Erythroblast (primary cell): ENCODE data around the gene MEF2C.
A peak's percentile ranks its signal among the peaks of the same experiment; 100 is the strongest.

Experiments used
- DNase-seq, 2 experiments: peaks; one replicate each; lab custom pipeline; 2025; lab: John Stamatoyannopoulos, UW
- GATA1 ChIP-seq: IDR thresholded peaks from 2 replicates; pipeline ENCODE4 v1.6.1; 2011; ENCODE audit warnings: low read depth, mild to moderate bottlenecking, control low read depth, low read length, moderate library complexity
- POLR2A ChIP-seq: IDR thresholded peaks from 2 replicates; pipeline ENCODE4 v1.6.1; 2011; ENCODE audit warnings: mild to moderate bottlenecking, low read length

MEF2C gene

GRCh38 chr5:88690409-88691229 is 192.4 kb downstream of the MEF2C start:
- peak; percentile 70 to 75 for DNase-seq
- no peak for TF ChIP-seq POLR2A
- no peak for TF ChIP-seq GATA1

GRCh38 chr5:88689668-88690408 is 193.1 kb downstream of the MEF2C start:
- no peak for DNase-seq
- TF ChIP-seq GATA1 = no peak
- TF ChIP-seq POLR2A = no peak

DNA sequence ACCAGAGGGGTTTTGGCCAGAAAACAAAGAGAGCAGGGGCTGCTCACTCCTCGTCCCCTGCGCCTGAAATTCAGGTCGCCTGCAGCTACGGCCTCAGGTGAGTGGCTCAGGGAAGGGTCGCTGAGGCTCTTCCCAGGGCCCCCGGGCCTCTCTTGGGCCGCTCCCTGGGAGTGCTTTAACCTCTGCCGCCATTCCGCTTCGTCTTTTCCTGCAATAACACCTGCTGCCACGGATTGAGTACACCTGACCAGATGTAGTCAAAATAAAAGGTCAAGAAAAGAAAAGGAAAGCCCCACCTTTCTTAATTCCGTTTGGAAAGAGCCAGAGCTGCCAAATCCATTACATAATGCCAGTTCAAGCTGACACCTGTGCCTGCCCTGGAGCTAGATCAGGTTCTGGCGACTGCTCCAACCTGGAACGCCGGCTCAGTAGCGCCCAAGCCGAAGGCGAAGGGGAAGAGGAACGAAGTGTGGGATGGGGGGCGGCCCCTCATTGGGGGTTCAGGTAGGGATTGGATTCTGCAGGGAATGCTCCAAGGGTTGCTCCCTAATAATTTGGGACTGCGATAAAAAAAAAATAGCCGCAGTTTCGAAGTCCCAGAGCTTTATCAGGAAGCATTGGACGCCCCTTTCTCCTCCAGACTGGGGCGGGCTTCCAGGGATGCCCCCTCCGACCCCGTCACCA is 193.9 kb downstream of the MEF2C start:
- DNase-seq = no peak
- TF ChIP-seq GATA1 = no peak
- TF ChIP-seq POLR2A = no peak

- no peak for DNase-seq
- TF ChIP-seq POLR2A (no peak), GATA1 (no peak)
Observed at GRCh38 chr5:88688156-88688983, 194.6 kb downstream of the MEF2C start.

GRCh38 chr5:88687373-88687911 is 195.5 kb downstream of the MEF2C start:
- TF ChIP-seq GATA1 (no peak), POLR2A (no peak)
- DNase-seq = no peak

- TF ChIP-seq GATA1 (no peak), POLR2A (no peak)
- no peak for DNase-seq
Observed at GRCh38 chr5:88686726-88687125, 196.3 kb downstream of the MEF2C start.

GRCh38 chr5:88685591-88686541 is 197.1 kb downstream of the MEF2C start:
- TF ChIP-seq POLR2A (no peak), GATA1 (no peak)
- DNase-seq = no peak

- DNase-seq = peak; percentile 25 to 40
Observed at GRCh38 chr5:88683506-88684135, 199.4 kb downstream of the MEF2C start.

GRCh38 chr5:88682881-88683361 is 200.1 kb downstream of the MEF2C start:
- TF ChIP-seq GATA1 = no peak
- TF ChIP-seq POLR2A = no peak
- DNase-seq = no peak

More at GRCh38 chr5:88683506-88684135, 199.4 kb downstream of the MEF2C start:
- TF ChIP-seq GATA1 = no peak
- no peak for TF ChIP-seq POLR2A

DNA sequence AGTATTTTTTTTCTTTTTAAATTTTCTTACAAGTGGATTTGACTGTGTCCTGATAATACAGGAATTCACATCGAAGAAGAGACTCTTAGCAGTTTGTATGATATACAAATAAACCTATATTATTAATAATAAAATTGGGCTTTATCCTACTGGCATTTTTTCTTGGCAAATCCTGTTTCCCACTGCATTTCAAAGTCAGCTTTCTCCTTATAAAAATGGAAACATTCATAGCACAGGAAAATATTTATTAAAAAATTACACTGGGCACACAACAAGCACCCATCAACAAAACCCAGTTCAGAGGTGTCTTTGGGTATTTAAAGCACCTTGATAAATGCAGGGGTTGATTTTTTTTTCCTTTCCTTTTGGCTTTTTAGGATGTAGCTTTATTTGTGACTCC is 200.9 kb downstream of the MEF2C start:
- TF ChIP-seq GATA1 (no peak), POLR2A (no peak)
- no peak for DNase-seq

GRCh38 chr5:88681211-88681803 is 201.7 kb downstream of the MEF2C start:
- no peak for TF ChIP-seq GATA1
- TF ChIP-seq POLR2A = no peak
- no peak for DNase-seq
